ENCODE results near the gene BLMH. TPM values are rescaled to one million over a fixed set of nuclear protein-coding genes. Genes with fewer than 3 reads are reported as not detected.

The BLMH gene
- total and polyA plus RNA-seq, 10 of the 15 experiments (the other 5 are each of a cell fraction or from before 2014, with no cell fraction given), result 16.1 to 63.9 (median 54.0) TPM

- peaks cover 25% of the 10 kb centered on the region for H3K4me1 ChIP-seq (ENCODE audit: control insufficient read depth, insufficient read depth, low read length)
- no peaks in the 10 kb centered on the region for H3K36me3 ChIP-seq (ENCODE audit: control insufficient read depth in 2 of 2, insufficient read depth in 2 of 2, low read length in 1 of 2)
- RAD21 ChIA-PET (ENCODE audit: unreplicated experiment), result no interaction called here
- no peak overlapping the region for H3K9ac ChIP-seq (ENCODE audit: control insufficient read depth, insufficient read depth, low read length)
- H3K4me3 ChIP-seq, result no peak overlapping the region
- no peak overlapping the region for H3K27ac ChIP-seq (ENCODE audit: control insufficient read depth, insufficient read depth)
- WGBS (ENCODE audit: insufficient coverage, insufficient replicate concordance, low lambda C conversion rate, missing lambda C conversion rate), result 68% methylated on average over 8 of the region's 8 CpGs
- SMC1A ChIA-PET (ENCODE audit: uncharacterized antibody, unreplicated experiment), result interaction anchor here (0.7 to 1.5 kb wide), 2 partner anchors 114 to 116 kb away, joined by 3 to 5 read pairs; no protein-coding TSS in a partner anchor
- BruUV-seq (replicated peaks), result no TSS peak
- no peak for DNase-seq (ENCODE audit: low read depth, low spot score)
- in situ Hi-C loops (cut with MboI) (no loop called here), intact Hi-C loops (cut with micrococcal nuclease; ENCODE audit: unreplicated experiment) (no loop called here)
- H3K4me2 ChIP-seq (ENCODE audit: control insufficient read depth, insufficient read depth), result no peak overlapping the region
- no peaks in the 10 kb centered on the region for H3K79me2 ChIP-seq (ENCODE audit: control insufficient read depth, insufficient read depth, low read length)
- no peaks in the 10 kb centered on the region for H4K20me1 ChIP-seq (ENCODE audit: control insufficient read depth, insufficient read depth)
- ATAC-seq, result no peak
- no peak for FAIRE-seq
- TF ChIP-seq ATF7 (IDR thresholded peaks at IDR 0.05; ENCODE audit: low read depth) (no peak), CTCF (IDR thresholded peaks at IDR 0.05 in 2 of 3, conservative IDR thresholded peaks at IDR 0.05 in 1 of 3; ENCODE audit: control insufficient read depth in 2 of 3, extremely low read depth in 1 of 3, insufficient read depth in 1 of 3, low read depth in 3 of 3, low read length in 3 of 3) (no peak), MEF2A (IDR thresholded peaks at IDR 0.05; ENCODE audit: insufficient read depth, low read depth, low read length) (no peak), HSF1 (IDR thresholded peaks at IDR 0.05; ENCODE audit: low read depth, low read length) (no peak), ATF2 (IDR thresholded peaks at IDR 0.05; ENCODE audit: low read length) (no peak), NBN (IDR thresholded peaks at IDR 0.05) (no peak), TARDBP (IDR thresholded peaks at IDR 0.05; ENCODE audit: borderline replicate concordance) (no peak)
- H2AFZ ChIP-seq (ENCODE audit: control insufficient read depth, low read depth, low read length), result no peak overlapping the region
- H3K9me3 ChIP-seq (replicated peaks; ENCODE audit: control insufficient read depth, insufficient read depth, low read length), result no peaks in the 10 kb centered on the region; the same call in 2 of the 3 replicates
- no peaks in the 10 kb centered on the region for H3K27me3 ChIP-seq (replicated peaks in 1 of 2; ENCODE audit: control insufficient read depth in 2 of 2, insufficient read depth in 2 of 2, low read length in 1 of 2)
- CTCF ChIA-PET, result interaction anchor here (0.8 to 2.3 kb wide), 4 partner anchors 28 to 146 kb away, joined by 3 to 10 read pairs (median 5); no protein-coding TSS in a partner anchor
- POLR2A ChIA-PET, result no interaction called here
Measured at GRCh38 chr17:30240177-30240576, 51.6 kb downstream of the BLMH start.

Measured in GM12878 (cell line).